Uterus (tissue), 2 donors: ENCODE results near the gene ADCY10.

Source experiments
- POLR2A ChIP-seq, 2 donors: fragments of 450-650 bp; IDR thresholded peaks; one replicate each; pipeline ENCODE4 v1.6.1; 2016; ENCODE audit warnings: antibody characterized with exemption in 2 of 2, mild to moderate bottlenecking in 1 of 2, moderate library complexity in 1 of 2
- TF ChIP-seq, protein P1 (sequence below), 4 experiments: fragments of 200-600 bp in 2 of 4; fragments of 450-650 bp in 2 of 4; sonication (generic) in 2 of 4; IDR thresholded peaks; one replicate each; pipeline ENCODE4 v1.5.1; 2016 to 2019; ENCODE audit warnings: antibody characterized with exemption in 4 of 4, mild to moderate bottlenecking in 2 of 4, moderate library complexity in 1 of 4

DNA sequence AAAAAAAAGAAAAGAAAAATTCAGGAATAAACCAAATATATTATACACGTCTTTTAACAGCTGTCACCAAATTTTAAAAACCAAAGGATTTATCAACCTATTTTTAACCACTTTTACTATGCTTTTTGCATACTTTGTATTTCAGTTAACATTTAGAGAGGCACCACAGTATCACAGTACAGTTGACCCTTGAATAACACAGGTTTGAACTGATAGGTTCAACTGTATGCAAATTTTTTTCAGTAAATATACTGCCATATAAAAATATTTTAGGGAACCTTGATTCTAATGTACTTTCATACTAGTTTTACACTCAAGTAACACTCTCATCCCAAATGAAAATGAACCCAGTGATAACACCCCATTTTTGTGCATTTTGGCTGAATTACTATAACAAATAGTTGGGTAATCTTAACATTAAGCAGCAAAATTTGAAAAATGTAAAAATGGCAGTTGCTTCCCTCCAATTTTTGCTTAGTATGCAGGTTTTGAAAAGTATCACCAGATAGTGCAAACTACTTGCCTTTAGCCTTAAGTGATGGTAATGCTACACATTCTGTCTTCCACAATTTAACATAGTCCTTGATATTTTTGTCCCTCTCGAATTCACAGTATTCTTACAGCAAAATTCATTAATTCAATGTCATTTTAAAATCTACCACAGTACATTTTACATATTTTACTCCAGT, 10.8 kb upstream of the ADCY10 start:
- TF ChIP-seq, protein P1, sequence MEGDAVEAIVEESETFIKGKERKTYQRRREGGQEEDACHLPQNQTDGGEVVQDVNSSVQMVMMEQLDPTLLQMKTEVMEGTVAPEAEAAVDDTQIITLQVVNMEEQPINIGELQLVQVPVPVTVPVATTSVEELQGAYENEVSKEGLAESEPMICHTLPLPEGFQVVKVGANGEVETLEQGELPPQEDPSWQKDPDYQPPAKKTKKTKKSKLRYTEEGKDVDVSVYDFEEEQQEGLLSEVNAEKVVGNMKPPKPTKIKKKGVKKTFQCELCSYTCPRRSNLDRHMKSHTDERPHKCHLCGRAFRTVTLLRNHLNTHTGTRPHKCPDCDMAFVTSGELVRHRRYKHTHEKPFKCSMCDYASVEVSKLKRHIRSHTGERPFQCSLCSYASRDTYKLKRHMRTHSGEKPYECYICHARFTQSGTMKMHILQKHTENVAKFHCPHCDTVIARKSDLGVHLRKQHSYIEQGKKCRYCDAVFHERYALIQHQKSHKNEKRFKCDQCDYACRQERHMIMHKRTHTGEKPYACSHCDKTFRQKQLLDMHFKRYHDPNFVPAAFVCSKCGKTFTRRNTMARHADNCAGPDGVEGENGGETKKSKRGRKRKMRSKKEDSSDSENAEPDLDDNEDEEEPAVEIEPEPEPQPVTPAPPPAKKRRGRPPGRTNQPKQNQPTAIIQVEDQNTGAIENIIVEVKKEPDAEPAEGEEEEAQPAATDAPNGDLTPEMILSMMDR (IDR thresholded peaks at IDR 0.05), result no peak
- TF ChIP-seq POLR2A (IDR thresholded peaks at IDR 0.05), result no peak
